Head of caudate nucleus (tissue), 42 donors: Measurements from ENCODE around the gene SLC16A6.
"Not testable (repeated sequence)": the region's sequence is repeated elsewhere in the genome, so short reads cannot be mapped to it uniquely, and the experiment has no call there.

Experiments
- DNase-seq, 42 donors: peaks; one replicate each; pipeline versions ENCODE4 v3.0.0 to v3.0.0-alpha.2; 2020 to 2021; ENCODE audit warnings: mixed read lengths in 7 of 42
- intact Hi-C: fragments of 100-400 bp; cut with DNase I; formaldehyde crosslinking; loops from one replicate; pipeline ENCODE4 v1.15.0; 2022

The SLC16A6 gene

DNA sequence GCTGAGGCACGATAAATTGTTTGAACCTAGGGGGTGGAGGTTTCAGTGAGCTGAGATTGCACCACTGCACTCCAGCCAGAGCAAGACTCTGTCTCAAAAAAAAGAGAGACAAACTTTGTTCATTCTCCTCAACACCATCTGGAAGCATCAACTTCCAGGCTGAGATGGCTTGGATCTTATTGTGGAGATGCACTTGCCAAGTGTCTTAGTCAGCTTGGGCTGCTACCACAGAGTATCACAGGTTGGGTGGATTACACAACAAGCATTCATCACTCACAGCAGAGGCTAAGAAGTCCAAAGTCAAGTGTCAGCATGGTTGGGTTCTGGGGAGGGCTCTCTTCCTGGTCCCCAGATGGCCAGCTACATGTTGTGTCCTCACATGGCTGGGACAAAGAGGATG, 58.2 kb downstream of the SLC16A6 start:
- not testable (repeated sequence) for DNase-seq

DNA sequence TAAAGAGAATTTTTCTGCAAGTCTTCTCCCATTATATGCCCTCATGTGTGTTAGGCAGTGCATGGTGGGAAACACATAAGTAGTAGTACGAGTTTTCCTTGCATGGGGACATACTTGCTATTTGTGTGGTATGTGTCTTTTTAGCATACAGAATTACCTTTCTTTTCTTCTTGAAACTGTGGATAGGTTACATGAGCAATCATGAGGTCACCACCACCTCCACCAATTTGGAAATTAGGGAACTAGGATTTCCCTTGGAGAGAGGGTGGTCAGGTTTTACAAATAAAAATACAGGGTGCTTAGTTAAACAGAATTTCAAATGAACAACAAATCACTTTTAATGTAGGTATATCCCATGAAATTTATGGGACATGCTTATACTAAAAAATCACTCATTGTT, 59.4 kb downstream of the SLC16A6 start:
- no peak for DNase-seq
- intact Hi-C loops = no loop called here

More for the DNA sequence above, 58.2 kb downstream of the SLC16A6 start:
- intact Hi-C loops = not testable (repeated sequence)

DNA sequence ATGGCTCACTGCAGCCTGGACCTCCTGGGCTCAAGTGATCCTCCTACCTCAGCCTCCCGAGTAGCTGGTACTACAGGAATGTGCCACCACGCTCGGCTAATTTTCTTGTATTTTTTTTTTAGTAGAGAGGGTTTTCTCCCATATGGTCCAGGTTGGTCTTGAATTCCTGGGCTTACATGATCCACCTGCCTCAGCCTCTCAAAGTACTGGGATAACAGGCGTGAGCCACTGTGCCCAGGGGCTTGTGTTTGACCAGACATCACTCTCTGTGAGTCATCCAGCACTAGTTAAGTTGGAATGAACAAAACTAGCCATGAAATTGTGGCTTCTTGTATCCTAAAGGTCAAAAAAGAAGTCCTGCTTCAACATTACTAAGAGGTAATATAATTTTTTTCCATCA, 59.8 kb downstream of the SLC16A6 start:
- DNase-seq, intact Hi-C loops: not testable (repeated sequence)

DNA sequence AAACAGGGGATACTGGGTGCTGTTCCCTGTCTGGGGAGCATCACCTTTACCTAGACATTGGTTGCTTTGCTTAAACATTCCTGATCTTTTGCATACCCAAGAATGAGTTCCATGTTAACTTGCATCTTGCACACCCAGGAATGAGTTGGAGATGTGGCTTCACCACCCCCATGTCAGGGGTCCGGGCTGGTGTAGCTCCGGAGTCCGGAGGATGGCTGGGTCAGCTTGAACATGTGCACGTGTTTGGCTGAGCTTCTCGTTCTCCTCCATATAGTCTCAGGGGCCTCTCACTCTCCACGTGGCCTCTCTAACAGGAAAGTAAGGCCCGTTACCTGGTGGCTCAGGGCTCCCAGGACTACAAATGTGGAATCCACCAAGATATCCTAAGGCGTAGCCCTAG, 61.3 kb downstream of the SLC16A6 start:
- DNase-seq = no peak
- intact Hi-C loops = no loop called here

DNA sequence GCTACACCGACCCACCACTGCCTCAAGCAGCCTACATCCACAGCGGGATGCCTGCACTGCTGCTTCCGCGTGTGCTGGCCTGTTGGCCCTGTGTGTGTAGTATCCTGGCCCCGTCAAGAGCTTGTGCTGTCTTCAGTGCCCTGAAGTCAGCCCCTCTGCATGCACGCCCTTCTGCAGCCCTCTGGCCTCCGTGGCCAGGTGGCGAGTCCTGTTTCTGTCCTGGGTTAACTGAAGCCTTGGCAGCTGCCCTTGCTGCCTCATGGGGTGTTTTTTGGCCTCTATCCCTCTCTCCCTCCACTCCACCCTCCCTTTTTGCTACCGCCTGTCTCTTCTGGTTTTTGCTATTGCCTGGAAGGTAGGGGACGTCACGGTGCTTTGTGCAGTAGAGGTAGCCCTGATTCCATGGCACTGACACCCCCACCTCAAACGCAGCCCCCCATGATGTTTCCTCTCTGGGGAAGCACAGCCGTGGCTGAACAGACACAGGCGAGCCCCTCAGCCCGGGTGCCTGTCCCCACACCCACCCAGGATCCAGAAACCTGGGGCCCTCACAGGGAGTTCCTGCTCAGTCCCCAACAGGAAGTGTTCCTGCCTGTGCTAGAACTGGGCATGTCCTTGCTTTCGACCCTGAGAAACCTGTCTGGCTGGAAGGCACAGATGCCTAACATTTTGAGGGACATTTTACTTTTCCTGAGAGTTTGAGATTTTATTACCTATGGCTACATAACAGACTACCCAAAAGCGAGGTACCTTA, 61.9 kb downstream of the SLC16A6 start:
- intact Hi-C loops = no loop called here
- peak in 1 of 42 donors; percentile 16 for DNase-seq

DNA sequence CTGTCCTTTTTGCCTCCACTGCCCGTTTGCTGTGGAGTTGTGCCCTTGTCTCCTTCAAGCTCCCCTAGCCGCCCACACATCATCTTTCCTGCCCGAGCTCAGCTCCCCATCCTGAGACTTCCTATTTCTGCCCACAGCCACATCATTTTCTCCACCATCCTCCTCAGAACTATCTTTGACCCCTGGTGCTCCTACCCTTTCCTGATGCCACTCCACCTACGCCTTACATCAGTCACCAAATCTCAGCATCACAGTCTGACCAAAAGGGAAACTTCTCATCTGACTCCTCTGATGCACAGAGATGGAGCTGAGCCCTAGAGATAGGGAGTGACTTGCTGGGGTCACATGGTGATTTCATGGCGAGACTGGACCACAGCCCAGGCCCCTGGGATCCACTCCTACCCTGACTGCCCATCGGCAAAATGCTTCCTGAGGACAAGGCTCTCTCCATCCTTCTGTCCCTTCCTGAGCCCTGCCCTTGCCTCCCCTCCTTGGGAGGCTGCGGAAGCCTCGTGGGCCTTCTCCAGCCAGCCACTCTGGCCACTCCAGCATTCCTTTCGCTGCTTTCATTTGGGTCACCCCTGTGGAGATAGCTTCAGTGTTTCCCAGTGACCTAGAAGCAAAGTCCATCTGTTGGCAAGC, 62.8 kb downstream of the SLC16A6 start:
- DNase-seq, intact Hi-C loops: not testable (repeated sequence)

DNA sequence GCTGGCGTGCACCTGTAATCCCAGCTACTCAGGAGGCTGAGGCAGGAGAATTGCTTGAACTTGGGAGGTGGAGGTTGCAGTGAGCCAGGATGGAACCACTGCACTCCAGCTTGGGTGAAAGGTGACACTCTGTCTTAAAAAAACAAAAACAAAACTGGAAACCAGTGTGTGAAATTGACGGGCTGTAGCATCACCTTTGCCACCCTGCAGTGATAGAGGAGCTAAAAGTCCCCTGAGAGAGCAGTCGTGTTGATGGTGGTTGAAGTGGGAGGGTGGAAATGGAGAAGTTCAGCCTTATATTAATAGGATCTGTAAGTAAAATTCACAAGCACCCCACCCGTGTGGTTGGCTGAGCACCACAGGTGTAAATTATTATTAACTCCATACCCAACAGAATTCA, 65.9 kb downstream of the SLC16A6 start:
- intact Hi-C loops, DNase-seq: not testable (repeated sequence)

DNA sequence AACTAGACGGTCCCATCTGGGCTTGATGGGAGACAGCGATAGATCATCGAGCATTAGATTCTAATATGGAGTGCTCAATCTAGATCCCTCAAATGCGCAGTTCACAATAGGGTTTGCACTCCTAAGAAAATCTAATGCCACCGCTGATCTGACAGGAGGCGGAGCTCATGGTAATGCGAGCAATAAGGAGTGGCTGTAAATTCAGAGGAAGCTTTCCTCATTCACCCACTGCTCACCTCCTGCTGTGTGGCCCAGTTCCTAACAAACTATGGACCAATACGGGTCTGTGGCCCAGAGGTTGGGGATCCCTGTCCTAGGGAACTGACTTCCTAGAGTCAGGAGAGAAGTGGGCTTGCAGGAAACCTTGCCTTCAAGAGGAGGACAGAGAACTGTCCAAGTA, 68.3 kb downstream of the SLC16A6 start:
- no peak for DNase-seq
- intact Hi-C loops = no loop called here

DNA sequence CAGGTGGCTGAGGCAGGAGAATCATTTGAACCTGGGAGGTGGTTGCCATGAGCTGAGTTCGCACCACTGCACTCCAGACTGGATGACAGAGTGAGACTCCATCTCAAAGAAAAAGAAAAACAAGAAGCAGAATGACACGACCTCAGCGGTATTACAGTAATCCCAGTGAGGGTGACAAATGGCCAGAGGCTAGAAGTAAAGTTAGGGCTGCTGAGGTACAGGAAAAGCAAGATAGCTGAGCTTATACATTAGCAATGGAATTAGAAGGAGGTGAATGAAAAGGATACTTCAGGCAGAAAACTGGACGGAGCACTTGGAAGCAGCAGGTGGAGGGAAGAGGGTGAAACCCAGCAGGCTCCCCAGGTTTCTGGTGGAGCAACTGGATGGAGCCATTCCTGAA, 69.1 kb downstream of the SLC16A6 start:
- intact Hi-C loops = no loop called here
- no peak for DNase-seq

DNA sequence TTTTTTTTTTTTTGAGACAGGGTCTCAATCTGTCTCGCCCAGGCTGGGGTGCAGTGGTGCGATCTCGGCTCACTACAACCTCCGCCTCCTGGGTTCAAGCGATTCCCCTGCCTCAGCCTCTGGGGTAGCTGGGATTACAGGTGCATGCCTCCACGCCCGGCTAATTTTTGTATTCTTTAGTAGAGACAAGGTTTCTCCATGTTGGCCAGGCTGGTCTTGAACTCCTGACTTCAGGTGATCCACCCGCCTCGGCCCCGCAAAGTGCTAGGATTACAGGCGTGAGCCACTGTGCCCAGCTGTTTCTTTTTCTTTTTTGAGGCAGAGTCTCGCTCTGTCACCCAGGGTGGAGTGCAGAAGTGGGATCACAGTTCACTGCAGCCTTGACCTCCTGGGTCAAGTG, 70.1 kb downstream of the SLC16A6 start:
- DNase-seq, intact Hi-C loops: not testable (repeated sequence)

DNA sequence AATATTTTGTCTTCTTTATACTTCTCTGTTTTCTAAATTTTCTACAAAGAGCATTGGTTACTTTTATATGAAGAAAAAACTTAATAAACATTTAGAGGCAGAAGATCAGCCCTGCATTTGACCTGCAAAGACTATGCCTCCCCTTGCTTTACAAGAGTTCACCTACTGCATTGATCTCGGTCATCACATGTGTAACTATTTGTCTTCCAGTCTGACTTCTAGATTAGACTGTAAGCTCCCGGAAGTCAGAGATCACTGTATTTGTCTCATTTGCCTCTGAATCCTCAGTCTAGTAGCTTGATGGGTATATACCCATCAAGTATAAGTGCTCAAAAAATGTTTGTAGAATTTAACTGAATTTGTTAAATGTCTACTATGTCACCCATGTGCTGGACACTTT, 70.7 kb downstream of the SLC16A6 start:
- DNase-seq, intact Hi-C loops: not testable (repeated sequence)

DNA sequence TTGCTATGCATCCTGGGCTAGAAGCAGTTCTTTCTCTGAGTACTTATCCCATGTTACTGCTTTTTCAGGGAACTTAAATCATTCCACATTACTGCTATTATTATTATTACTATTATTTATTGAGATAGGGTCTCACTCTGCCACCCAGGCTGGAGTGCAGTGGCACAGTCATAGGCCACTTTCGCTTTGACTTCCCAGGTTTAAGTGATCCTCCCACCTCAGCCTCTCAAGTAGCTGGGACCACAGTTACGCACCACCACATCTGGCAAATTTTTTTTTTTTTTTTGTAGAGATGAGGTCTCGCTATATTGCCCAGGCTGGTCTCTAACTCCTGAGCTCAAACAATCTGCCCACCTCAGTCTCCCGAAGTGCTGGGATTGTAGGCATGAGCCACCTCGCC, 71.5 kb downstream of the SLC16A6 start:
- intact Hi-C loops = not testable (repeated sequence)

More for the DNA sequence above, 71.5 kb downstream of the SLC16A6 start:
- not testable (repeated sequence) for DNase-seq
